NCI-H187 treated with DMSO at 0.1 percent for 48 hours (cell line): Measurements from ENCODE around the gene PTGES3.
"Not testable (repeated sequence)": the region's sequence is repeated elsewhere in the genome, so short reads cannot be mapped to it uniquely, and the experiment has no call there.

ENCODE experiments used
- DNase-seq: peaks from one replicate; lab custom pipeline; 2025; lab: John Stamatoyannopoulos, UW

PTGES3 gene, protein sequence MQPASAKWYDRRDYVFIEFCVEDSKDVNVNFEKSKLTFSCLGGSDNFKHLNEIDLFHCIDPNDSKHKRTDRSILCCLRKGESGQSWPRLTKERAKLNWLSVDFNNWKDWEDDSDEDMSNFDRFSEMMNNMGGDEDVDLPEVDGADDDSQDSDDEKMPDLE

DNA sequence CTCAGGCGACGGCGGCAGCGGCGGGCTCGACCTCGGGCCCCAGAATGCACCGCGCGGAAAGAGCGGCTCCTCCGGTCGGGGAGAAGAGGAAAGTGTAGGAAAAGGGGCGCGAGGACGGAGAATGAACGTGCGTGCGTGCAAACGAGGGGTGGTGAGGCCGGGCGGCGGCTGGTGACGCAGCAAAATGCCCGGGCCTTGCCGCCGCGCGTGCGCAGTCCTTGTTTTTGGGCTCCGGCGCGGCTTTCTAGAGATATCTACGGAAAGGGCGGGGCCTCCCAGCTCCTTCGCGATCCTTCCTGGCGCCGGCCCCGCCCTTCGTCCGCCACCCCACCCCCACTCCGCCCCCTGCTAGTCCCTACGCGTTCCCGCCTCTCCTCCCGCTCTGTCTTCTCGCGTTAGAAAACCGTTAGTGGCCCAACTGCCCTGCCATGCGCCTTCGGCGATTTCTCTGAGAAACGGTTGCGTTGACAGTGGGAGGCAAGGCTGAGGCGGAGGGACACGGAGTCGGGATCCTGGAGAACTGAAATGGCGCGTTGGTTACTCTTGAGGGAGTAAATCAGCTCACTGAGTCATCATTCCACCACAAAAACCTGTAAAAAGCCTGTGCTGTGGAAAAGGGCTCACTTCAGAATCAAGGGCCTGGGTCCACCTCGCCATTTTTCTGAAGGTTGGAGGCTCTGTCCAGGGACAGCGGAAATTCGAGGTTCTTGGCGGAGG is at the start of gene PTGES3:
Gene PTGES3 (minus strand): TSS at position 156 of the 717 bp plus-strand sequence. CDS start 285 bp downstream, outside the sequence.
- peak; percentile 96 for DNase-seq

DNA sequence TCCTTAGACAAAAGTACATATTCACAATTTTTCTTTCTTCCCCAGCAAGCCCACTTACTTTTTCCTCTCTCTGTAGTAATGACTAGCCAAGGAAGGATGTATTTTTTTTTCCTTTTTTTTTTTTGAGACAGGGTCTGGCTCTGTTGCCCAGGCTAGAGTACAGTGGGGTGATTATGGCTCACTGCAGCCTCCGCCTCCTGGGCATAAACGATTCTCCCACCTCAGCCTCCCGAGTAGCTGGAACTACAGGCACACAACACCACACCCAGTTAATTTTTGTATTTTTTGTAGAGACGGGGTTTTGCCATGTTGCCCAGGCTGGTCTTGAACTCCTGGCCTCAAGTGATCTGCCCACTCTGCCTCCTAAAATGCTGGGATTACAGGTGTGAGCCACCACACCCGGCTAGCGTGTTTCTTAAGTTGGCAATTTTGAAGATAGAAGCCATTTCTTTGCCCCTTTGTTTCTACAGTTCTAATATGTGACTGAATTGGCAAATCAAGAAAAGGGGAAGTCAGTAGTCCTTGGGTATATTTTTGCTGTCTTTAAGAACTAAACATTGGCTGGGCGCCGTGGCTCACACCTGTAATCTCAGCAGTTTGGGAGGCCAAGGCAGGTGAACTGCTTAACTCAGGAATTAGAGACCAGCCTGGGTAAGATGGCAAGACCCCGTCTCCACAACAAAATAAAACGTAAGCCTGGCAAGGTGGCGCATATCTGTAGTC is 40.2 kb upstream of the PTGES3 start:
- no peak for DNase-seq

DNA sequence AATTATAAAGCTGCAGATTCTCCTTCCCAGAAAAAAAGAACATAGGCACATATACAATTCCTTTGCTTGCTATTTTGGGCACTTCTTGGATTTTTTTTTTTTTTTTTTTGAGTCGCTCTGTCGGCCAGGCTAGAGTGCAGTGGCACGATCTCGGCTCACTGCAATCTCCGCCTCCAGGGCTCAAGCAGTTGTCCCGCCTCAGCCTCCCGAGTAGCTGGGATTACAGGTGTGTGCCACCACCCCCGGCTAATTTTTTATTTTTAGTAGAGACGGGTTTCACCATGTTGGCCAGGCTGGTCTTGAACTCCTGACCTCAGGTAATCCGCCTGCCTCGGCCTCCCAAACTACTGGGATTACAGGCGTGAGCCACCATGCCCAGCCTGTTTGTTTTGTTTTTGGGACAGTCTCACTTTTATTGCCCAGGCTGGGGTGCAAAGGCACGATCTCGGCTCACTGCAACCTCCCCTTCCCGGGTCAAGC is 38.2 kb upstream of the PTGES3 start:
- DNase-seq: not testable (repeated sequence)

DNA sequence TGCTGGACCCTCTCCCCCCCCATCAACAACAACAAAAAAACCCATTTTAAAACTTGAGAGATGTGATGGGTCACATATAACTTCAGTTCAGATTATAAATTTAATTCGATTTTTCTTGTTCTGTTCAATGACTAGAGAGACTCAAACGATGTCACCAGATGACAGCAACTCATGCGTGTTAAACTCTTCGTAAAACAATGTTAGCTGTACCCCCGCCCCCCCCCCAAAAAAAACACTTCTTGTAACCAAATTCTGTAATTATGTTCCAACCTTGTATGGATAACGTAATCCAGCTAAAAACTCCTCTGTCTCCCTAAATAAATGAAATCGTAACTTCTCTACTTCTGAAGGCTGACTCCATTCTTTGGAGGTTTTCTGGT is 37.6 kb upstream of the PTGES3 start:
- no peak for DNase-seq

DNA sequence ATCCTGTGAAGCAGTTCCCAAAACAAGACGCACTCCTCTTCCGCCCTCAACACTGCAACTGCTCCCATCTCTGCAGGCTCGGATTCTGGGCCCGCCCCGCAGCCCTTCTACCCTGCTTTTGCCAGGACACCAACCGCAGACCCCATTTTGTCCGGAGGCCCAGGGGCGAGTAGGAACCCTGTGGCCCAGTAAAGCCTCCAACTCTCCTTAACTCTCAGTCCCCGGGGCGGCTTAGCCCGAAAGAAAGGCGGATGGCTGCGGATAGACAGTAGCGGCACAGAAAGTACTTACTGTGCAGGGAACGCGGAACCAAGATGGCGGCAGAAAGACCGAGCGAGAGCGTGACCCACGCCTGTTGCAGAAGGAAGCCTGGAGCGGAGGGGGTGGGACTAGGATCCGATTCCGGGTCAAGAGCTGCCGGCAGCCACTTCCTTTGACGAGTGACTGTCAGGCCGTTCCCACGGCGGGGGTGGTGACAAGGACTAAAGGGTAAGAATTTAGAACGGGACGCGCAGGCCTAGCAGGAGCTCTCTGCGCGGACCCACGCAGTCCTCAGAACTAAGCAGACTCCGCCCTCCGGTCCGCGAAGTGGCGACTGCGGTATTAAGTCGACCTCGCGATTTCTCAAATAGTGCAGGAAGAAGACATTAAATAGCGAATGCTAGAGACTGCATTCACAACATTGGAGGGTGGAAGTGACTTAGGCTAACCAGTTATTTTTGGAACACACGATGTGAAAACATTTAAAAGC is 37.1 kb upstream of the PTGES3 start, which contains the start of gene NACA:
Gene NACA (minus strand): TSS at position 328 of the 751 bp plus-strand sequence. CDS start 778 bp downstream, outside the sequence.
- peak; percentile 98 for DNase-seq

DNA sequence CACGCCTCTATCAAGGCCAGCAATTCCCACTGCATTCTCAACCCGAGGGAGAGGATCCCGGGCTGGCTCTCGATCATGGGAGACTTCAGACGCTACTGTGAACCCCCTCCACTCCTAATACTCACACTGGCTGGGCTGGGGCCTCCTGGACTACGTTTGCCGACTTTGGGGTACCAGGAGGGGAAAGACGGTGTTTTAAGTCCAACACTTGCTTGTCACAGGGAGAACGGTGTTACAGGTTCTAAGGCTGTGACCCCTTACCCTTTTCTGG is 36.6 kb upstream of the PTGES3 start:
- DNase-seq: no peak

DNA sequence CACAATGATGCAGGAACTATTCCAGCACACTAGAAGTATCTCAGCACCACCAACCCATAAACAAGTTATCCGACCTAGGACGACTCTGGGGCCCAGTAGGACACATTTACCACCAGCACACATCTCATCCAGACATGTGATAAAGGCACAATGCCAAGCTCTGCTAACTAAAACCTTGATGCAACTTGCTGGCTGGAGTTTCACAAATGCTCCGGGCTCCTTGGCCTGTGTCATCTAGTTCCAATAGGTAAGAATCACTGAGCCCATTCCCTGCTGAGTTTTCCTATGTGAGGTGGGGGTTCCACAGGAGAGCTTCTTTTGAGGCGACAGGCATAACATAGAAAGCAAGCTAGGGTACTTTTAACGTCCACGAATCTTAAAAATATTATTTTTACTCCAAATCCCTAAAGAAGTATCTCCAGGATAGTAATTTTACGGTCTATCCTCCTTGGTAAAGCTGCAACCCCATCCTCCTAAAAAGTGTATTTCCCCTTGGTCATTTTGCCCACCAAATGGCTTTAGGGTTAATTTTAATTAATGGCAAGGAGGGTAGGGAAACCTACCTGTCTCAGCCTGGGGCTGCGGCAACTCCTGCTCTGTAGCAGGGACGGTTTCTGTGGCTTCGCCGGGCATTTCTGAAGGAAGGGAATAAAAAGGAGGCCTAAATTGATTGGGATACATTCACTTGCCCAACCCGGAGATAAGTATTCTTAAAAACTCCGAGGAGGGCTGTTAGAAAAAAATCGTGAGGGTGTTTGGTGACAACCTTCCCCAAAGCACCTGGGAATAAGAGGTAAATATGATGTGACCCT is 36.0 kb upstream of the PTGES3 start:
- DNase-seq: no peak

DNA sequence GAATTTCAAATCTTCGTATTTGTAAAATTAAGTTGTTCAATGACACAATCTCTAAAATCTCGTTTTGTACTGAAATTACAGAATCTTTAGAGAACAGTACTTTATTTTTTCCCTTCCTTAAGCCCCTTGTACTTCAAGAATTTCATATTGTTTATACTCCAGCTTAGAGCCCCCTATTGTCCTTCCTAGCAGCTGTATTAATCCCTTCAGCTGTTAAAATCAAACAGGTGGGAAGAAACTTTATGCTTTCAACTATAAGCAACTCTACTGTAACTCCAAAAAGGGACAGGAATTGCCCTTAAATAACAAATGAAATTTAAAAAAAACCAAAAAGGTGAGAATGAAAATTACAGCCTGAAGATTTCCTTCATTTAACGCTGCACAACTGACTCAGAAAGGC is 35.3 kb upstream of the PTGES3 start:
- no peak for DNase-seq

DNA sequence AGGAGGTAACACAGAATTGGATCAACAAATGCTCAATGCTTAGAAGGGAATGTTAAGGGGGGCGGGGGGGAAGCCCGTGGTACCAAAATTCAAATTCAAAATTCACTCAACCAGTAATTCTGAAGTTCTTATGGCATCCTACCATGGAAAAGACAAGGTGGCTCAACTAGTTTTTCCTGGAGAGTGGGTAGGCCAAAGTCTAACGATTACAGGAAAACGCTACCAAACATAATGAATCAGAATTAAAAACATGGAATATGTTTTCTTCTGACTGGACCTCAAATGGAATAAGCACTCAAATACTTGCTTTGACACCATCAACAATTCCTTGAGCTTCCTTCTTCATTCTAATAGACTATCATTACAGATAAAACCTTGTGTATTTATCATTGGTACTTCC is 34.7 kb upstream of the PTGES3 start:
- no peak for DNase-seq

DNA sequence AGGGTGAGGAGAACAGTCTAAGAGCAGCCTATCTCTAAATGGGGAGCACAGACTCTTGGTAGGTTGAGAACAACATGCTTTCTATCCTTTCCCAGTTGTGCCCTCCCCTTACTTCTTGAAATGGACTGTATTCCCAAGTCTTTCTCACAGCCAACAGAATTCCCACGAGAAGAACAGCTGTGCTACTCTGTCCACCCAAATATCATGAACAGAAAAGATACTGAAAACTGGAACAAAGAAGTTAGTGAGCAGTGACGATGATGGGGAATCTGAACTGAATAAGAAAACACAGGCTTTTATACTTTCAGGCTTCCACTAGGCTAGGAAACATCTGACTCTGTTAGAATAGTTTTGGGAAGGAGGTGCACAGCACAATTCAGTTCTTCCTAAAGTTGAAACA is 33.6 kb upstream of the PTGES3 start:
- DNase-seq: no peak

DNA sequence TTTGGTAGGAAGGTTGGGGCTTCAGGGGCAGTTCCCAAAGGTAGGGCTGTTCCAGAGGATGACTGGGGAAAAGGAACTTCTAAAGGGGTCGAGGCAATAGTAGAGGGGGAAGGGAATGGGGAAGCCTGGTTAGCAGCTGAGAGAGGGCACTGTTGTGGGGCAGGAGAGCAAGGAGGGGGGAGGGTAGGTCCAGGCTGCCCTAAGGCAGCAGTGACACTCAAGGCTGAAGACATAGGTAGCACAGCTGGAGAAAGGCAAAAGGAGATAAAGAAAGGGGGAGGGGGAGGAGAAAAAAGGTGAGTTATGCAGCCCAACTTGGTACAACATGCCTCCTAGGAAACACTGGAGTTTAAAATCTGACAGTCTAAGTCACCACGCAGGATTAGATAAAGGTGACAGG is 33.1 kb upstream of the PTGES3 start:
- no peak for DNase-seq

DNA sequence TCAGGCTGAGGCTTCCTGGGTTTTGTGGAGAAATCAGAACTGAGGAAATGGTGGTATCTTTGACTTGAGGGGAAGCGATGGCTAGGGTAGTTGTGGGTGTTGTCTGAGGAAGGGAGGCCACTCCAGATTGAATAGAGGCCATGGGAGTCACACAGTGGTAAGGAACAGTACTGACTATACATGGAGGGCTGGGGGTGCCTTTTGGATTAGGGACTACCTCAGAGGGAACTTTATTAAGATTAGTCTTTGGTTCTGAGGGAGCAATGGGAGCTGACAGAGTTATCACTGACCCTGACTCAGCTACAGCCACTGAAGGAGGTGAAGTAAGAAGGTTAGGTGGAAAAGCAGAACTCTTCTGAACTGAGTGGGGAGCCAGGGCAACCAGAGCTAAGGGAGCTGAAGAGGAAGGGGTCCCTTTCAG is 32.7 kb upstream of the PTGES3 start:
- DNase-seq: no peak

DNA sequence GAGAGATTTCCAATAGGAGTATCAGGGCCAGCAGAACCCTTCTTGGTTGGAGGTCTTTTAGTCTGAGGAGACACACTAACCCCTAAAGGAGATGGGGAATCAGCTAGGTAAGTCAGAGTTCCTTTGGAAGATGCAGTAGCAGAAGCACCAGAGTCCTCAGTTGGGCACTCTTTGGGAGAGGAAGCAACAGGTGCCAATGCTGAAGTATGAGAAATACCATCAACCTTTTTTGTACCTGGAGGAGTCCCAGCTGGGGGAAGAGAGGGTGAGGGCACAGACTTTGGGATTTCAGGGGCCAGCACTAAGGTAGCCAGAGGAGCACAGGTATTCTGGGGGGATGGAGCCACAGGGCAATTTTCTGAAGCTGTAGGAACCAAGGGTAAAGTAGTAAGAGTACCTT is 31.0 kb upstream of the PTGES3 start:
- DNase-seq: no peak

DNA sequence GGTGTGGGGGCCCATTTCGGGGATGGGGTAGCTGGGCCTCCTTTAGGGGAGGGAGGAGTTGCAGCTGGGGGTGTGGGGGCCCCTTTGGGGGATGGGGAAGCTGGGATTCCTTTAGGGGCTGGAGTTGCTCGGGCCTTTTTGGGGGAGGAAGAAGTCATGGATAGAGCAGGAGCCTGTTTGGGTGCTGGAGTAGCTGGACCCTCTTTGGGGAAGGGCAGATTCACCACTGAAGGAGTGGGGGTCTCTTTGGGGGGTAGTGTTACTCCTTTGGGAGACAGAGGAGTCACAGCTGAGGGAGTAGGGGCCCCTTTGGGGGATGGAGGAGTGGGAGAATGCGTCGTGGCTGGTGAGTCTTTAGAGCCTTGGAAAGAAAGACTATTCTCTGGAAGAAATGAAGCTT is 30.6 kb upstream of the PTGES3 start:
- DNase-seq: no peak

DNA sequence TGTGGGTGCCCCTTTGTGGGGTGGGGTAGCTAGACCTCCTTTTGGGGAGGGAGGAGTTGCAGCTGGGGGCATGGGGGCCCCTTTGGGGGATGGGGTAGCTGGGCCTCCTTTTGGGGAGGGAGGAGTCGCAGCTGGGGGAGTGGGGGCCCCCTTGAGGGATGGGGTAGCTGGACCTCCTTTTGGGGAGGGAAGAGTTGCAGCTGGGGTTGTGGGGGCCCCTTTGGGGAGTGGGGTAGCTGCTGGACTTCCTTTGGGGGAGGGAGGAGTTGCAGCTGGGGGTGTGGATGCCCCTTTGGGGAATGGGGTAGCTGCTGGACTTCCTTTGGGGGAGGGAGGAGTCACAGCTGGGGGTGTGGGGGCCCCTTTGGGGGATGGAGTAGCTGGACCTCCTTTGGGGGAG is 30.1 kb upstream of the PTGES3 start:
- DNase-seq: no peak

DNA sequence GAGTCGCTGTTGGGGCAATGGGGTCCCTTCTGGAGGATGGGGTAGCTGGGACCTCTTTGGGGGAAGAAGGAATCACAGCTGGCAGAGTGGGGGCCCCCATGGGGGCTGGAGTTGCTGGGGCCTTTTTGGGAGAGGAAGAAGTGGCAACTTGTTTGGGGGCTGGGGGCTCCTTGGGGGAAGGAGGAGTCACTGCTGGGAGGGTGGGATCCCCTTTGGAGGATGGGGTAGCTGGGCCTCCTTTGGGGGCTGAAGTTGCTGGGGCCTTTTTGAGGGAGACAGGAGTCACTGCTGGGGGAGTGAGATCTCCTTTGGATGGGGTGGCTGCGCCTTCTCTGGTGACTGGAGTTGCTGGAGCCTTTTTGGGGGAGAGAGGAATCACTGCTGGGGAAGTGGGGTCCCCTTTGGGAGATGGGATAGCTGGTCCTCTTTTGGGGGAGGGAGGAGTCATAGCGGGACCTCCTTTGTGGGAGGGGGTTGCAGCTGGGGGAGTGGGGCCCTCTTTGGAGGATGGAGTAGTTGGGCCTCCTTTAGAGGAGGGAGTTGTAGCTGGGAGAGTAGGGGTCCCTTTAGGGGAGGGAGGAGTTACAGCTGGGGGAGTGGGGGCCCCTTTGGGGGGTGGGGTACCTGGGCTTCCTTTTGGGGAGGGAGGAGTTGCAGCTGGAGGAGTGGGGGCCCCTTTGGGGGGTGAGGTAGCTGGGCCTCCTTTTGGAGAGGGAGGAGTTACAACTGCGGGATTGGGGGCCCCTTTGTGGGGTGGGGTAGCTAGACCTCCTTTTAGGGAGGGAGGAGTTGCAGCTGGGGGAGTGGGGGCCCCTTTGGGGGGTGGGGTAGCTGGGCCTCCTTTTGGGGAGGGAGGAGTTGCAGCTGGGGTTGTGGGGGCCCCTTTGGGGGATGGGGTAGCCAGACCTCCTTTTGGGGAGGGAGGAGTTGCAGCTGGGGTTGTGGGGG is 29.1 kb upstream of the PTGES3 start:
- DNase-seq: no peak

DNA sequence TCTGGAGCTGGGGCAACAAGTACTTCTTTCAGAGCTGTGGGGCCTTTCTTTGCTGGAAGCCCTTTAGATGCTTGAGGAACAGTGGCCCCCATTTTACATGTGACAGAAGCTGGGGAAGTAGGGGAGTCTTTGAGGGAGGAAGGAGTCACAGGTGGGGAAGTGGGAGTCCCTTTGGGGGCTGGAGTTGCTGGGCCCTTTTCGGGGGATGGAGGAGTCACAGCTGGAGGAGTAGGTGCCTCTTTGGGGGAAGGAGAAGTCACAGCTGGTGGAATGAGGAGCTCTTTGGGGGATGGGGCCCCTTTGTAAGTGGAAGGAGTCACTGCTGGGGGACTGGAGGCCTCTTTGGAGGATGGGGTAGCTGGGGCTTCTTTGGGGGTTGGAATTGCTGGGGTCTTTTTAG is 28.4 kb upstream of the PTGES3 start:
- no peak for DNase-seq

DNA sequence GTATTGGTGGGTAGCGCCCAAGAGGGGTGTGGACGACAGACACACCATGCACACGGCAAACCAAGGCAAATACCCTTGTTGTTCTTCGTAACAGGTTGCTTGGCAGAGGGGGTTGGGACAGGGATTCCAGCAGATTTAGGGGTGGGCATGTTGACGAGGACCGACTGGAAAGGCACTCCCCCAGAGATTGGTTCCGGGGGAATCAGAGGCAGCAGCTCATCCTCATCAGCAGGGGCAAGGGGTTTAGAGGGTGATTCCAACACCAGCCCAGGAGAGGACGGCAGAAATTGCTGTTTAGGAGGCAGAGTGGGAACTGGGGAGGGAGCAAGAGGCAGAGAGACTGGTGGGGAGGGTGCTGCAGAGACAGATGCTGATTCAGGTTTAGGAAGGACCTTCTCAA is 27.7 kb upstream of the PTGES3 start:
- DNase-seq: no peak

DNA sequence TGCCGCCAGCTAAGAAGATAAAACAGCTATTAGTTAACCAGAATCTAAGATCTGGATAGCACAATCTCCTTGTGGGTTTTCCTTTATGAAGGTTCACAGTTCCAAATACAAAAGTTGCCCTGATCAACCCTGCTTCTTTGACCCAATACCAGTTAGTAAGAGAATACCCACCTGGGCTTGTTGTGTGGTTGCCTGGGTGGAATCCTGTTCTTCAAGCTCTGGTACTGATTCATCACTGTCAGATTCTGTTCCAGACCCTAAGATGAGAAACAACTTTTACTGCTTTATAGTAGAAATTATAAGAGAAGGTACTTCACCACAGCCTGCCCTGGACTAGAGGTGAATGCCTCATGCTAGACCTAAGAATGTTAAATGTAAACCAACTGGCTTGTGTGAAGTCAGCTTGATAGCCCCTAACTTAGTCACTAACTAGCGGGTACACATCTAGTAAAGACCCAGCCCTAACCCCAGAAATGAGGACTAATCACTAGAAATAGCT is 26.4 kb upstream of the PTGES3 start:
- no peak for DNase-seq

DNA sequence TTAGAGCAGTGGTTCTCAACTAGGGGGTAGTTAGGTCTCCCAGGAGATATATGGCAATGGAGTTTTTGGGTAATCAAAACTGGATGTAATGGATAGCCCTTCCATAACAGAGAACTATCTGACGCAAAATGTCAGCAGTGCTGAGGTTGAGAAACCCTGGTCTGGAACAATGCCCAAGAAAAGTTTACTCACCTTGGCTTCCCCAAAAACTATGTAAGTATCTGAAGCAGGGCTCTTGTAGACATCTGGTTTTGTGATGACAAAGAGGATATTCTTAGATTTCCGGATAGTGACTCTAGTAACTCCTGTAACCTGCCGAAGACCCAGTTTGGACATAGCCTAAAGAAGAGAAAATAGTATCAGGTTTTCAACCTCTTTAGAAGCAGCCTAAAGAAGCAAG is 25.3 kb upstream of the PTGES3 start:
- no peak for DNase-seq
